SK-N-MC (cell line): ENCODE measurements around the gene SERTM1.

Experiments
- EZH2 ChIP-seq: fragments of 200-600 bp; sonication (generic); IDR thresholded peaks from one replicate; pipeline ENCODE4 v1.6.1; 2017; ENCODE audit warnings: antibody characterized with exemption
- POLR2AphosphoS5 ChIP-seq: IDR thresholded peaks from 2 replicates; pipeline ENCODE4 v1.6.1; 2012; ENCODE audit warnings: mild to moderate bottlenecking, low read depth, low read length, borderline replicate concordance

DNA sequence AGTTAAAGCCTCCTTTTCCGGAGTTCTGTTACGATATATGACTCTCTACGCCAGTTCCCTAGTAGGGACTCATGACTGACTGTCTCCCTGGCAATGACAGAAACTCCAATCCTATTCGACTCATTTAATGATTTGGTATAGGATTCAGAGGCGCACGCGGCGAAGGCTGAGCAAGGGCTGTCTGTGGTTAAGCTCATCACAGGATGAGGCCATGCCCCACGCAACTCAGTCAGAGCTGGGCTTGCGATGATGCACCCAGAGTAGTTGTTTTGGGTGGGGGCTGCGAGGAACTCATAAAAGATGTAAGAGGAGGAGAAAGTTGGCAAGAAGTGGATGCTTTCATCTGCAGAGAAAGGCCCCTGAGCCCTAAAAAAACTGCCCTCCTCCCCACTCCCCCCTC is 468 bp upstream of the SERTM1 start:
- TF ChIP-seq POLR2AphosphoS5: no peak
- no peak for TF ChIP-seq EZH2
